Esophagus squamous epithelium (tissue), 4 donors: Measurements from ENCODE around the gene GRAMD4.

ENCODE experiments used
- POLR2A ChIP-seq, 4 donors: fragments of 450-650 bp; IDR thresholded peaks; one replicate each; pipeline ENCODE4 v1.6.1; 2017; ENCODE audit warnings: antibody characterized with exemption in 4 of 4, mild to moderate bottlenecking in 4 of 4, moderate library complexity in 3 of 4
- TF ChIP-seq, protein P1 (sequence below), 6 experiments: fragments of 450-650 bp in 4 of 6; fragments of 200-600 bp in 2 of 6; sonication (generic) in 2 of 6; IDR thresholded peaks; one replicate each; pipeline ENCODE4 v1.5.1; 2016 to 2019; ENCODE audit warnings: antibody characterized with exemption in 6 of 6, mild to moderate bottlenecking in 4 of 6, moderate library complexity in 4 of 6

DNA sequence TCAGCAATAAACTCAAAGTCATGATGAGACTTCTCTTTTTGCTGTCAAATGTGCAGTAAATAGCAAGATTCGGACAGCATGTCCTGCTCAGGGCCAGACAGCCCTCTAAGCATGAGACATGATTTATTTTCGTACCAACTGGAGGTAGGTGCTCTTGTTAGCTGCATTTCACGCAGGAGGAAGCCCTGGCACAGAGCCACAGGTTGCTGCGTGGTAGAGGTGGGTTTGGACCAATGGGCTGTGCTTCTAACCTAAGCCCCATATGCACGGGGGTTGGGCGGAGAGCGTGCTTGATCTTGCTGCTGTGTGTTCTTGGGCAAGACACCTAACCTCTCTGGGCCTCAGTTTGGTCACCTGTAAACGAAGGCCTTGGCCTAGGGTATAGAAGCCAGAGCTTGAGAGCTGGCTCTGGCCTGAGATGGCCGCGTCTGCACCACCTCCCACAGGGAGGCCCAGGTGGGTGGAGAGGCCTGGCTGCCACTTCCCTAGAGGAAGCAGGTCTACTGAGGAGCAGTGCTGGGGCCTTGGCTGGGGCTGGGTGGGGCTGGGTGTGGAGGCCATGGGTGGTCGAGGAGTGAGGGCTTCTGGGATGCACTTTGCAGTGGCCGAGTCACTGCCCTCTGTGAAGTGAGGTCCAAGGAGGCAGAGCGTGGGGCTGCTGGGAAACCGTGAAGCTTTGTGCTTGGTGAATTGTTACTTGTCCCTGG, 38.5 kb upstream of the GRAMD4 start:
- TF ChIP-seq, protein P1, sequence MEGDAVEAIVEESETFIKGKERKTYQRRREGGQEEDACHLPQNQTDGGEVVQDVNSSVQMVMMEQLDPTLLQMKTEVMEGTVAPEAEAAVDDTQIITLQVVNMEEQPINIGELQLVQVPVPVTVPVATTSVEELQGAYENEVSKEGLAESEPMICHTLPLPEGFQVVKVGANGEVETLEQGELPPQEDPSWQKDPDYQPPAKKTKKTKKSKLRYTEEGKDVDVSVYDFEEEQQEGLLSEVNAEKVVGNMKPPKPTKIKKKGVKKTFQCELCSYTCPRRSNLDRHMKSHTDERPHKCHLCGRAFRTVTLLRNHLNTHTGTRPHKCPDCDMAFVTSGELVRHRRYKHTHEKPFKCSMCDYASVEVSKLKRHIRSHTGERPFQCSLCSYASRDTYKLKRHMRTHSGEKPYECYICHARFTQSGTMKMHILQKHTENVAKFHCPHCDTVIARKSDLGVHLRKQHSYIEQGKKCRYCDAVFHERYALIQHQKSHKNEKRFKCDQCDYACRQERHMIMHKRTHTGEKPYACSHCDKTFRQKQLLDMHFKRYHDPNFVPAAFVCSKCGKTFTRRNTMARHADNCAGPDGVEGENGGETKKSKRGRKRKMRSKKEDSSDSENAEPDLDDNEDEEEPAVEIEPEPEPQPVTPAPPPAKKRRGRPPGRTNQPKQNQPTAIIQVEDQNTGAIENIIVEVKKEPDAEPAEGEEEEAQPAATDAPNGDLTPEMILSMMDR (IDR thresholded peaks at IDR 0.05): no peak
- TF ChIP-seq POLR2A (IDR thresholded peaks at IDR 0.05): no peak
